ENCODE measurements around the gene CLIP1. TPM values are rescaled to one million over a fixed set of nuclear protein-coding genes. Genes with fewer than 3 reads are reported as not detected.
"Not testable (repeated sequence)": the region's sequence is repeated elsewhere in the genome, so short reads cannot be mapped to it uniquely, and the experiment has no call there.

Gene CLIP1
- total and polyA plus RNA-seq, 7 experiments from 2014 or later = 13.6 to 89.3 (median 56.6) TPM

DNA sequence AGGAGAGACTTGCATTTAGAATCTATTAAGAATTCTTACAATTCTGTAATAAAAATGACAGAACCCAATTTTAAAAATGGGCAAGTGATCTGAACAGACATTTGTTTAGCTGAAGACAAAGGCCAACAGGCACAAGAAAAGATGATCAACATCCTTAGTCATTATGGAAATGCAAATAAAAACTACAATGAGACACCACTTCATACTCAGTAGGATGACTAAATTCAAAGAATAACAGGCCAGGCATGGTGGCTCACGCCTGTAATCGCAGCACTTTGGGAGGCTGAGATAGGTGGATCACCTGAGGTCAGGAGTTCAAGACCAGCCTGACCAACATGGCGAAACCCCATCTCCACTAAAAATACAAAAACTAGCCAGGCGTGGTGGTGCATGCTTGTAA lies 164.0 kb downstream of the CLIP1 start:
- CTCF ChIA-PET; ATAC-seq; H3K4me1 ChIP-seq (ENCODE audit: control insufficient read depth in 2 of 2, insufficient read depth in 2 of 2, low read length in 2 of 2); H3K27ac ChIP-seq (ENCODE audit: low read depth, low read length); intact Hi-C loops (cut with micrococcal nuclease); DNase-seq; H3K27me3 Mint-ChIP-seq; H3K9me3 ChIP-seq (ENCODE audit: control insufficient read depth in 2 of 3, low read length in 3 of 3); H3K4me3 ChIP-seq (ENCODE audit: low read length); H3K4me3 Mint-ChIP-seq; H3K9me3 Mint-ChIP-seq; H3K27me3 ChIP-seq (ENCODE audit: control insufficient read depth in 2 of 2, insufficient read depth in 2 of 2, low read length in 2 of 2): not testable (repeated sequence)
- POLR2A ChIA-PET = interaction anchor here (0.7 to 1.3 kb wide), 2 partner anchors 11 to 158 kb away, joined by 3 to 5 read pairs; no protein-coding TSS in a partner anchor
- Mint-ChIP-seq H3K36me3 (peaks cover 4 to 49% (median 20%) of the 10 kb centered on the region in 5 donors), H3K4me1 (peaks cover 3 to 36% (median 29%) of the 10 kb centered on the region in 7 donors), H3K27ac (peak overlapping the region in 1 of 9 donors; percentile 26)
- H3K36me3 ChIP-seq (ENCODE audit: control insufficient read depth in 2 of 3, insufficient read depth in 3 of 3, low read length in 3 of 3) = peaks cover 3 to 73% (median 6%) of the 10 kb centered on the region in 3 experiments

DNA sequence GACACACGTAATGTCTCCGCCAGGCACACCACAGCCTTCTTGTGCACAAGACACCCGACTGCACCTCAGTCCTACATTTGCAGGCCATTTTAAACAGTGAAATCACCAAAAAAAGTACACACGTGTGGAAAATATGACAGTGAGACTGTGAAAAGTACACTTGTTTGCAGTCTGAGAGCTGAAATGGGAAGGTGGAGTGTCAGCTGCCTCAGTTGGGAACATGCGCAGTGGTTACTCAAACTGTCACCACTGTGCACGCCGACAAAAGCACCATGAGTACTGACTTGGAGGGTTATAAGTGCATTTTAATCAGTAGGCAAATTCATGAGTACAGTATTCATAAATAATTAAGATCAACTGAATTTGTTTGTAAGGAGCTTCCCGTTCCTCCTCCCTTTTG lies 171.9 kb downstream of the CLIP1 start:
- no peak overlapping the region for H3K4me3 ChIP-seq (ENCODE audit: low read length)
- Mint-ChIP-seq H3K27me3 (no peaks in the 10 kb centered on the region), H3K27ac (no peak overlapping the region), H3K36me3 (peaks cover 6 to 39% (median 13%) of the 10 kb centered on the region in 5 donors), H3K9me3 (no peaks in the 10 kb centered on the region), H3K4me1 (peaks cover 3 to 19% (median 14%) of the 10 kb centered on the region in 7 donors), H3K4me3 (no peak overlapping the region)
- POLR2A ChIA-PET = no interaction called here
- CTCF ChIA-PET = no interaction called here
- peaks cover 4 to 5% of the 10 kb centered on the region in 2 donors for H3K4me1 ChIP-seq (ENCODE audit: control insufficient read depth in 2 of 2, insufficient read depth in 2 of 2, low read length in 2 of 2)
- DNase-seq (no peak), ATAC-seq (no peak)
- H3K36me3 ChIP-seq (ENCODE audit: control insufficient read depth in 2 of 3, insufficient read depth in 3 of 3, low read length in 3 of 3) = peaks cover 5 to 48% (median 8%) of the 10 kb centered on the region in 3 experiments
- H3K27ac ChIP-seq (ENCODE audit: low read depth, low read length) = no peak overlapping the region
- no peaks in the 10 kb centered on the region for H3K27me3 ChIP-seq (ENCODE audit: control insufficient read depth in 2 of 2, insufficient read depth in 2 of 2, low read length in 2 of 2)
- H3K9me3 ChIP-seq (ENCODE audit: control insufficient read depth in 2 of 3, low read length in 3 of 3) = no peaks in the 10 kb centered on the region
- intact Hi-C loops (cut with micrococcal nuclease) = no loop called here

DNA sequence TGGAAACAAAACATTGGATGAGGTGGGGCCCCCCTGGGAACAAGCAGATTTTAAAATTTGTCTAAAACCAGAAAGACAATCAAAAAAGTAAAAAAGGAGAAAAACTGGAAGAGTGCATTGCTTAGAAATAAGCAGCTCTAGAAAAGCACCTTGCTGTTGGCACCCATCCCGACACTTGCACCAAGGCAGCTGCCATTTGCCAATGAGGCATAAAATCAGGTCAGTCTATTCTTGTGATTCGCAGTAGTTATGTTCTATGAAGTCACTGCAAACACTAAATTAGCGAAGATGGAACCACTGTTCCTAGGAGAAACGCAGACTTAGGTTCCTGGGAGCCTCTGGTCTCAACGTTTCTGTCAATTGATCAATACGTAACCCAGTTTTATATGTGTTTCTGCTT lies 172.4 kb downstream of the CLIP1 start:
- Mint-ChIP-seq H3K36me3 (peaks cover 6 to 37% (median 13%) of the 10 kb centered on the region in 5 donors), H3K4me1 (peaks cover 3 to 19% (median 13%) of the 10 kb centered on the region in 7 donors), H3K4me3 (no peak overlapping the region), H3K27ac (peak overlapping the region in 1 of 9 donors; percentile 29), H3K9me3 (no peaks in the 10 kb centered on the region), H3K27me3 (no peaks in the 10 kb centered on the region)
- H3K27ac ChIP-seq (ENCODE audit: low read depth, low read length) = no peak overlapping the region
- peaks cover 6 to 7% of the 10 kb centered on the region in 2 donors for H3K4me1 ChIP-seq (ENCODE audit: control insufficient read depth in 2 of 2, insufficient read depth in 2 of 2, low read length in 2 of 2)
- intact Hi-C loops (cut with micrococcal nuclease) = no loop called here
- H3K4me3 ChIP-seq (ENCODE audit: low read length) = no peak overlapping the region
- ATAC-seq (no peak), DNase-seq (no peak)
- H3K36me3 ChIP-seq (ENCODE audit: control insufficient read depth in 2 of 3, insufficient read depth in 3 of 3, low read length in 3 of 3) = peaks cover 5 to 44% (median 8%) of the 10 kb centered on the region in 3 experiments
- H3K27me3 ChIP-seq (ENCODE audit: control insufficient read depth in 2 of 2, insufficient read depth in 2 of 2, low read length in 2 of 2) = no peaks in the 10 kb centered on the region
- ChIA-PET POLR2A (no interaction called here), CTCF (no interaction called here)
- no peaks in the 10 kb centered on the region for H3K9me3 ChIP-seq (ENCODE audit: control insufficient read depth in 2 of 3, low read length in 3 of 3)

DNA sequence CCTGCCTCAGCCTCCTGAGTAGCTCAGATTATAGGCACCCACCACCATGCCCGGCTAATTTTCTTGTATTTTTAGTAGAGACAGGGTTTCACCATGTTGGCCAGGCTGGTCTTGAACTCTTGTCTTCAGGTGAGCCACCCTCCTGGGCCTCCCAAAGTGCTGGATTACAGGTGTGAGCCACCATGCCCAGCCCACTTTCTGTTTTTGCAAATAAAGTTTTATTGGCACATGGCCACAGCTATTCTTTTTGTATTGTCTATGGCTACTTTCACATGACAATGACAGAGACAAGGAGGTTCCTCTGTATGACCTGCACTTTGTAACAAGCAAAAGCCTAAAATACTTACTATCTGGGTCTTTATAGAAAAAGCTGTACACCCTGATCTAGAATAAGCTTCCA lies 176.9 kb downstream of the CLIP1 start:
- Mint-ChIP-seq H3K9me3 (no peaks in the 10 kb centered on the region), H3K27me3 (no peaks in the 10 kb centered on the region), H3K4me3 (peak overlapping the region in 6 of 10 donors; percentile 34 to 86 (median 80)), H3K4me1 (peaks cover 8 to 30% (median 26%) of the 10 kb centered on the region in 7 donors), H3K27ac (peak overlapping the region in 7 of 9 donors; percentile 26 to 94 (median 76)), H3K36me3 (peaks cover 8 to 34% (median 13%) of the 10 kb centered on the region in 5 donors)
- Histone ChIP-seq H3K9me3 (ENCODE audit: control insufficient read depth in 2 of 3, low read length in 3 of 3) (no peaks in the 10 kb centered on the region), H3K4me1 (ENCODE audit: control insufficient read depth in 2 of 2, insufficient read depth in 2 of 2, low read length in 2 of 2) (peaks cover 19 to 24% of the 10 kb centered on the region in 2 donors), H3K27ac (ENCODE audit: low read depth, low read length) (peak overlapping the region; percentile 58), H3K27me3 (ENCODE audit: control insufficient read depth in 2 of 2, insufficient read depth in 2 of 2, low read length in 2 of 2) (no peaks in the 10 kb centered on the region), H3K4me3 (ENCODE audit: low read length) (peak overlapping the region; percentile 50), H3K36me3 (ENCODE audit: control insufficient read depth in 2 of 3, insufficient read depth in 3 of 3, low read length in 3 of 3) (peaks cover 0 to 45% (median 8%) of the 10 kb centered on the region in 3 experiments)
- intact Hi-C loops (cut with micrococcal nuclease) = loop anchor here in 1 of 2 donors (2.0 kb wide), 1 partner anchor 21 kb away; the partner anchor contains the start of gene VPS33A
- DNase-seq (no peak), ATAC-seq (no peak)
- ChIA-PET POLR2A (interaction anchor here (0.7 to 3.2 kb wide), 5 partner anchors 19 to 1789 kb away, joined by 3 to 29 read pairs (median 4); partner anchors contain the start of genes DIABLO, KNTC1, RSRC2 and VPS33A), CTCF (interaction anchor here (0.7 kb wide), 1 partner anchor 27 kb away, joined by 3 read pairs; no protein-coding TSS in a partner anchor)

DNA sequence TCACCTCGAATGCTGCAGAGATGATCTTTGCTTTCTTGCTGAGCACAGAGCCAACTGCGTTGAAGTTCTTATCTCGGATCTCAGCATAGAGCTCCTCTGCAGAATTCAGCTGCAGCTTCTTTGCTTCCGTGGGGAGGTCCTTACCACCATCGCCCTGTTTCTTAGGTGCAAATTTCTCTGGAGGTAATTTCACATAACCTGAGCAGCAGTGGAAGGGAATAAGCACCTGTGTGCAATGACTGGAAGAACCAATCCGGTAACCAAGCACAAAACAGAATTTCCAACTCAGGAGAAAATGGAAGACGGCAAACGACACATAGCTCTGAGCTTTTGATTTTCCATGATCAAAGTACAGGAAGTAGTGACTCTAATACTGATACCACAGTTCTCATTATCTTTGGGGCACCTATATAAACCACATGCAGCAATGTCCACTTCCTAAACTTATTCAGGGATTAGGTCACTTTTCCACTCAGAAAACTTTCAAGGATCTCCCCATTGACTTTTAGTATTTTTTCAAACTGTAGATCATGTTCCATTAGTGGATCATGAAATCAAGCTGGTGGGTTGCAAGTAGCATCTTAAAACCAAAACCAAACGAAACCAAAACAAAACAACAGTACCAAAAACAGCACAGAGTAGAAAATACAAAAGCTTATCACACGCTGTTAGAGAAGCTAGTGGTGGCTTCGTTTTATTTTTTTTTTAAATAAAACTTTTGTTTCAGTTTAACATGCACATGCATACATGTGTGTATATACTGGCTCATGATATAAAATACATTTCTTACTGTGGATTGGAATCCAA lies 177.7 kb downstream of the CLIP1 start:
- Histone ChIP-seq H3K27me3 (ENCODE audit: control insufficient read depth in 2 of 2, insufficient read depth in 2 of 2, low read length in 2 of 2) (no peaks in the 10 kb centered on the region), H3K36me3 (ENCODE audit: control insufficient read depth in 2 of 3, insufficient read depth in 3 of 3, low read length in 3 of 3) (peaks cover 0 to 45% (median 7%) of the 10 kb centered on the region in 3 experiments), H3K4me3 (ENCODE audit: low read length) (peak overlapping the region; percentile 50), H3K9me3 (ENCODE audit: control insufficient read depth in 2 of 3, low read length in 3 of 3) (no peaks in the 10 kb centered on the region), H3K27ac (ENCODE audit: low read depth, low read length) (peak overlapping the region; percentile 58), H3K4me1 (ENCODE audit: control insufficient read depth in 2 of 2, insufficient read depth in 2 of 2, low read length in 2 of 2) (peaks cover 19 to 26% of the 10 kb centered on the region in 2 donors)
- Mint-ChIP-seq H3K27ac (peak overlapping the region; percentile 71 to 94 (median 90)), H3K4me1 (peaks cover 8 to 31% (median 27%) of the 10 kb centered on the region in 7 donors), H3K9me3 (no peaks in the 10 kb centered on the region), H3K36me3 (peaks cover 4 to 33% (median 12%) of the 10 kb centered on the region in 5 donors), H3K27me3 (no peaks in the 10 kb centered on the region), H3K4me3 (peak overlapping the region; percentile 76 to 87 (median 82))
- DNase-seq (peak in 7 of 9 donors; percentile 18 to 59 (median 43)), ATAC-seq (peak; percentile 80)
- POLR2A ChIA-PET = interaction anchor here (0.6 to 3.2 kb wide), 11 partner anchors 11 to 1788 kb away, joined by 3 to 29 read pairs (median 4); partner anchors contain the start of genes DIABLO, KNTC1, PSMD9 and RSRC2
- intact Hi-C loops (cut with micrococcal nuclease) = loop anchor here (1.0 to 2.0 kb wide), 3 partner anchors 18 to 22 kb away; partner anchors contain the start of genes DIABLO (in 2 of the 2) and VPS33A (in 2 of the 2)
- CTCF ChIA-PET = interaction anchor here (0.6 to 1.1 kb wide), 4 partner anchors 17 to 23 kb away, joined by 3 to 4 read pairs (median 3); partner anchors contain the start of gene VPS33A

DNA sequence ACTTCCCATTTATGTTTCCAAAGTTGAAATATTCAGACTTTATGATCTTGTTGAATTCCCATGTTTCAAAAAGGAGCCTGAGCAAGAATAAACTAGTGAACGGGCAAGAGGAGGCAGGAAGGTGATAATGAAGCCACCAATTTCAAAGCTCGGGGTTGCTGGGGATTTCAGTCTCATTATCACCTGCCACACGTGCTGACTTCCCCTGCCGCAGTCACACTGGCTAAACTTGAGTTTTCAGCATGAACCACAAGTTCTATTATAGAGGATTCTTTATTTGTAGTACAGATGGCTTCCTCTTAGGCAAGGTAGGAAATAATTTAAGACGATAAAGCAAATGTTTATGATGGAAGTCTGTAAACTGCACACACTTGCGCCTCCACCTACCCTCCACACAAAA lies 178.5 kb downstream of the CLIP1 start:
- intact Hi-C loops (cut with micrococcal nuclease) = loop anchor here (1.0 to 2.0 kb wide), 3 partner anchors 18 to 23 kb away; partner anchors contain the start of genes DIABLO (in 2 of the 2) and VPS33A (in 2 of the 2)
- H3K27me3 Mint-ChIP-seq = no peaks in the 10 kb centered on the region
- Histone ChIP-seq H3K27ac (ENCODE audit: low read depth, low read length) (peak overlapping the region; percentile 58), H3K4me3 (ENCODE audit: low read length) (peak overlapping the region; percentile 50), H3K27me3 (ENCODE audit: control insufficient read depth in 2 of 2, insufficient read depth in 2 of 2, low read length in 2 of 2) (no peaks in the 10 kb centered on the region), H3K9me3 (ENCODE audit: control insufficient read depth in 2 of 3, low read length in 3 of 3) (no peaks in the 10 kb centered on the region), H3K36me3 (ENCODE audit: control insufficient read depth in 2 of 3, insufficient read depth in 3 of 3, low read length in 3 of 3) (peaks cover under 1 to 39% (median 2%) of the 10 kb centered on the region in 3 experiments), H3K4me1 (ENCODE audit: control insufficient read depth in 2 of 2, insufficient read depth in 2 of 2, low read length in 2 of 2) (peaks cover 19 to 28% of the 10 kb centered on the region in 2 donors)
- H3K4me3 Mint-ChIP-seq = peak overlapping the region; percentile 76 to 87 (median 82)
- peak; percentile 46 for ATAC-seq
- H3K4me1 Mint-ChIP-seq = peaks cover 8 to 31% (median 27%) of the 10 kb centered on the region in 7 donors
- H3K27ac Mint-ChIP-seq = peak overlapping the region; percentile 71 to 94 (median 90)
- ChIA-PET CTCF (interaction anchor here (0.6 to 1.1 kb wide), 3 partner anchors 18 to 551 kb away, joined by 3 to 4 read pairs (median 3); partner anchors contain the start of gene VPS33A), POLR2A (interaction anchor here (0.7 to 3.2 kb wide), 7 partner anchors 10 to 645 kb away, joined by 3 to 29 read pairs (median 6); partner anchors contain the start of genes DIABLO, PSMD9 and VPS33A)
- no peaks in the 10 kb centered on the region for H3K9me3 Mint-ChIP-seq
- H3K36me3 Mint-ChIP-seq = peaks cover 3 to 30% (median 12%) of the 10 kb centered on the region in 5 donors
- DNase-seq = no peak
